Astrocyte (in vitro differentiated cells and primary cell): ENCODE results near the gene CPNE4. TPM values are rescaled to one million over a fixed set of nuclear protein-coding genes. Genes with fewer than 3 reads are reported as not detected.

ENCODE experiments used
- DNase-seq: peaks from one replicate; pipeline ENCODE4 v3.0.0-alpha.2; 2010; ENCODE audit warnings: low read depth
- FAIRE-seq: peaks from 2 replicates; lab custom pipeline; 2011; peaks lifted over from hg19 to GRCh38; lab: Jason Lieb, UNC
- H2AFZ ChIP-seq: 2 replicates; pipeline ENCODE4 v1.6.0; 2012; ENCODE audit warnings: low read depth, low read length, inconsistent platforms
- H3K27ac ChIP-seq: 2 replicates; pipeline ENCODE4 v1.5.1; 2011; ENCODE audit warnings: low read depth, low read length, inconsistent platforms
- H3K27me3 ChIP-seq: 2 replicates; pipeline ENCODE4 v1.6.0; 2011; ENCODE audit warnings: low read length, inconsistent platforms; ENCODE audit not compliant: insufficient read depth
- H3K36me3 ChIP-seq: 2 replicates; pipeline ENCODE4 v1.5.1; 2011; ENCODE audit warnings: low read length, inconsistent platforms; ENCODE audit not compliant: insufficient read depth
- H3K4me1 ChIP-seq: 2 replicates; pipeline ENCODE4 v1.5.1; 2011; ENCODE audit warnings: low read length, inconsistent platforms; ENCODE audit not compliant: insufficient read depth
- H3K4me2 ChIP-seq: 2 replicates; pipeline ENCODE4 v1.6.0; 2012; ENCODE audit warnings: low read length, inconsistent platforms
- H3K4me3 ChIP-seq: 2 replicates; pipeline ENCODE4 v1.5.1; 2011; ENCODE audit warnings: low read depth, mild to moderate bottlenecking, low read length, inconsistent platforms; ENCODE audit not compliant: insufficient read depth
- H3K79me2 ChIP-seq: 2 replicates; pipeline ENCODE4 v1.6.0; 2012; ENCODE audit warnings: mild to moderate bottlenecking, low read length, inconsistent platforms; ENCODE audit not compliant: insufficient read depth
- H3K9ac ChIP-seq: 2 replicates; pipeline ENCODE4 v1.6.0; 2012; ENCODE audit warnings: mild to moderate bottlenecking, low read length, inconsistent platforms
- H3K9me3 ChIP-seq: 2 replicates; pipeline ENCODE4 v1.5.1; 2012; ENCODE audit warnings: low read depth, mild to moderate bottlenecking, low read length, inconsistent platforms; ENCODE audit not compliant: insufficient read depth
- H4K20me1 ChIP-seq: 2 replicates; pipeline ENCODE4 v1.6.0; 2012; ENCODE audit warnings: low read length, inconsistent platforms; ENCODE audit not compliant: insufficient read depth
- H3K27ac Mint-ChIP-seq: one replicate; pipeline ENCODE4 v1.8.0; 2021; ENCODE audit warnings: mild to moderate bottlenecking, mixed read lengths; ENCODE audit not compliant: unreplicated experiment
- H3K27me3 Mint-ChIP-seq: one replicate; pipeline ENCODE4 v1.8.0; 2021; ENCODE audit warnings: low read depth, mixed read lengths; ENCODE audit not compliant: unreplicated experiment
- H3K36me3 Mint-ChIP-seq: one replicate; pipeline ENCODE4 v1.8.0; 2021; ENCODE audit warnings: low read depth, mixed read lengths; ENCODE audit not compliant: unreplicated experiment
- H3K4me1 Mint-ChIP-seq: one replicate; pipeline ENCODE4 v1.8.0; 2021; ENCODE audit warnings: low read depth, mixed read lengths; ENCODE audit not compliant: unreplicated experiment
- H3K4me3 Mint-ChIP-seq: one replicate; pipeline ENCODE4 v1.8.0; 2021; ENCODE audit warnings: mild to moderate bottlenecking, moderate library complexity, mixed read lengths; ENCODE audit not compliant: unreplicated experiment
- H3K9me3 Mint-ChIP-seq: one replicate; pipeline ENCODE4 v1.8.0; 2021; ENCODE audit warnings: mild to moderate bottlenecking, mixed read lengths; ENCODE audit not compliant: unreplicated experiment
- EZH2 ChIP-seq: IDR thresholded peaks from 2 replicates; pipeline ENCODE4 v1.6.1; 2012; ENCODE audit warnings: mild to moderate bottlenecking, low read length, inconsistent platforms; ENCODE audit not compliant: insufficient read depth
- total RNA-seq: library from RNA; stranded (reverse); gene quantifications from 2 replicates; pipeline ENCODE4 v1.2.1, GENCODE V29; 2021
- TF ChIP-seq, protein P1 (sequence below): IDR thresholded peaks from 2 replicates; pipeline ENCODE4 v1.5.1; 2011; ENCODE audit warnings: low read depth, mild to moderate bottlenecking, inconsistent platforms, low read length, moderate library complexity; ENCODE audit not compliant: insufficient read depth

CPNE4 gene
- total RNA-seq, 1 donor from 2014 or later: 0.68 TPM

DNA sequence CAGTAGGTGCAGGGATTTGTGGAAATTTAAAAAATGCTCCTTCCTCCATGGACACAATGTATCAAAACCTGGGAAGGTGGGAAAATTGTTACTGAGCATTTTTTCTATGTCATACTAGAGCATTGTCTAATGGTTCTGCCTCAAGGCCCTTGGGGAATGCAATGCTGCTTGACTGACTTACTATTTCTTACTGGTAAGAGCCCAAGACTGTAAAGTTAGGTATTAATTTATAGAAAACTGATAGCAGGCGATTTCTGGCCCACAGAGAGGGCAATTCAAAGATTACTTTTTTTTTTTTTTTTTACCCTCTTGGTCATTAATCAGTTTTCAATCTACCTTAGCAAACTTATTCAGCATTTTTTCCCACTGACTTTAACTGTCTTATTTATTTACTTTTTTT is 493.5 kb downstream of the CPNE4 start:
- no peak overlapping the region for H3K27ac Mint-ChIP-seq
- Histone ChIP-seq H3K9me3 (no peaks in the 10 kb centered on the region), H3K27ac (no peak overlapping the region), H3K4me1 (no peaks in the 10 kb centered on the region), H4K20me1 (no peaks in the 10 kb centered on the region), H3K36me3 (no peaks in the 10 kb centered on the region), H3K79me2 (no peaks in the 10 kb centered on the region), H3K4me2 (no peak overlapping the region), H3K9ac (no peak overlapping the region), H2AFZ (no peak overlapping the region), H3K4me3 (no peak overlapping the region), H3K27me3 (no peaks in the 10 kb centered on the region)
- no peaks in the 10 kb centered on the region for H3K27me3 Mint-ChIP-seq
- TF ChIP-seq EZH2: no peak
- TF ChIP-seq, protein P1, sequence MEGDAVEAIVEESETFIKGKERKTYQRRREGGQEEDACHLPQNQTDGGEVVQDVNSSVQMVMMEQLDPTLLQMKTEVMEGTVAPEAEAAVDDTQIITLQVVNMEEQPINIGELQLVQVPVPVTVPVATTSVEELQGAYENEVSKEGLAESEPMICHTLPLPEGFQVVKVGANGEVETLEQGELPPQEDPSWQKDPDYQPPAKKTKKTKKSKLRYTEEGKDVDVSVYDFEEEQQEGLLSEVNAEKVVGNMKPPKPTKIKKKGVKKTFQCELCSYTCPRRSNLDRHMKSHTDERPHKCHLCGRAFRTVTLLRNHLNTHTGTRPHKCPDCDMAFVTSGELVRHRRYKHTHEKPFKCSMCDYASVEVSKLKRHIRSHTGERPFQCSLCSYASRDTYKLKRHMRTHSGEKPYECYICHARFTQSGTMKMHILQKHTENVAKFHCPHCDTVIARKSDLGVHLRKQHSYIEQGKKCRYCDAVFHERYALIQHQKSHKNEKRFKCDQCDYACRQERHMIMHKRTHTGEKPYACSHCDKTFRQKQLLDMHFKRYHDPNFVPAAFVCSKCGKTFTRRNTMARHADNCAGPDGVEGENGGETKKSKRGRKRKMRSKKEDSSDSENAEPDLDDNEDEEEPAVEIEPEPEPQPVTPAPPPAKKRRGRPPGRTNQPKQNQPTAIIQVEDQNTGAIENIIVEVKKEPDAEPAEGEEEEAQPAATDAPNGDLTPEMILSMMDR: no peak
- no peaks in the 10 kb centered on the region for H3K36me3 Mint-ChIP-seq
- H3K9me3 Mint-ChIP-seq: peaks cover 2% of the 10 kb centered on the region
- peaks cover 18% of the 10 kb centered on the region for H3K4me1 Mint-ChIP-seq
- FAIRE-seq: no peak
- no peak overlapping the region for H3K4me3 Mint-ChIP-seq
- no peak for DNase-seq

DNA sequence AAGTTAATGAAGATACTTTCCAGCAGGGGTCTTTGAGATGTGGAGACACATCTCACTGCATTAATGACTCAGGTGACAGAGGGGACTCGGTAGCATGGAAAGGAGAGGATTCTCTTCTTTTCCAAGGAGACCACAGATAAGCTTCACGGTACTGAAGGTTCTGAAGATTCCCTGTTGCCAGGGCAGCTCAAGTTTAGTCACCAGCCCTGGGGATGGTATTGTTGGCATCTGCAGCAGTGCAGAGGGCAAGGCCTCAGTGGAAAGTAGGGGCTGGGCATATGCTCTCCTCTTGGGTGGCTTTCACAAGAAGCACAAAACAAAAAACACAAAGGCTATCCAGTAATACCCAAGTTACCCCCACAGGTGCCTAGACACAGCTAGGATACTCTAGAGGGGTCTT is 494.0 kb downstream of the CPNE4 start:
- DNase-seq: no peak
- H3K4me3 Mint-ChIP-seq: no peak overlapping the region
- Histone ChIP-seq H3K36me3 (no peaks in the 10 kb centered on the region), H3K9me3 (no peaks in the 10 kb centered on the region), H3K79me2 (no peaks in the 10 kb centered on the region), H3K4me3 (no peak overlapping the region), H3K9ac (no peak overlapping the region), H3K4me1 (no peaks in the 10 kb centered on the region), H3K27ac (no peak overlapping the region), H4K20me1 (no peaks in the 10 kb centered on the region), H3K27me3 (no peaks in the 10 kb centered on the region), H2AFZ (no peak overlapping the region), H3K4me2 (no peak overlapping the region)
- H3K27ac Mint-ChIP-seq: no peak overlapping the region
- H3K4me1 Mint-ChIP-seq: peaks cover 18% of the 10 kb centered on the region
- TF ChIP-seq, protein P1: no peak
- TF ChIP-seq EZH2: no peak
- no peaks in the 10 kb centered on the region for H3K27me3 Mint-ChIP-seq
- no peak for FAIRE-seq
- H3K36me3 Mint-ChIP-seq: no peaks in the 10 kb centered on the region
- peaks cover 2% of the 10 kb centered on the region for H3K9me3 Mint-ChIP-seq

DNA sequence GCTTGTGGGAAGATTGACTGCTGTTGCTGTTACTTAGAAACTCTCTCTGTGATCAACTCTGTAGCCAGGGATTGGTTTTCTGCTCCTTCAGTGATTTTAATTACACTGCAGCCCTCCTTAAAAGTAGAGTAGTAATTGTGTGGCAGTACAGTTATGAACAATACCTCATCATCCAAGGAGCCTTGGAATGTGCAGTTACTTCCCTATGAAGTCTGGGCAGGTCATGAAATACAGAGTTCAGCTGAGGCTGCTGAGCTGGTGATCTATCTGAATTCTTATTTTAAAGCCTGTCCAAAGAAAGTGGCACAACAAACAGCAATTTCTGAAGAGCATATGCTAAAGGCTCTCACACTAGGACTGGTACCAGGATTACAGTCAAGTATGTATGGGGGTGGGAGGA is 494.7 kb downstream of the CPNE4 start:
- peak; percentile 12 for DNase-seq
- H3K27me3 ChIP-seq: no peaks in the 10 kb centered on the region
- no peak for FAIRE-seq
- no peak overlapping the region for H3K4me3 ChIP-seq
- H2AFZ ChIP-seq: no peak overlapping the region
- no peaks in the 10 kb centered on the region for H3K27me3 Mint-ChIP-seq
- H3K9me3 ChIP-seq: no peaks in the 10 kb centered on the region
- no peaks in the 10 kb centered on the region for H3K79me2 ChIP-seq
- no peak overlapping the region for H3K27ac ChIP-seq
- peak overlapping the region; percentile 29 for H3K27ac Mint-ChIP-seq
- peaks cover 18% of the 10 kb centered on the region for H3K4me1 Mint-ChIP-seq
- no peaks in the 10 kb centered on the region for H4K20me1 ChIP-seq
- H3K36me3 ChIP-seq: no peaks in the 10 kb centered on the region
- no peak overlapping the region for H3K4me2 ChIP-seq
- TF ChIP-seq, protein P1: no peak
- TF ChIP-seq EZH2: no peak
- H3K4me1 ChIP-seq: no peaks in the 10 kb centered on the region
- H3K4me3 Mint-ChIP-seq: no peak overlapping the region
- peaks cover 2% of the 10 kb centered on the region for H3K9me3 Mint-ChIP-seq
- no peaks in the 10 kb centered on the region for H3K36me3 Mint-ChIP-seq
- H3K9ac ChIP-seq: no peak overlapping the region
